Activated naive CD8-positive, alpha-beta T cell treated with anti-CD3 and anti-CD28 coated beads, Interleukin-2, amount 50 U/mL, for 24 hours (primary cell): ENCODE results near the gene RANBP3.
A peak's percentile ranks its signal among the peaks of the same experiment; 100 is the strongest.
"Not testable (repeated sequence)": the region's sequence is repeated elsewhere in the genome, so short reads cannot be mapped to it uniquely, and the experiment has no call there.

Experiments used
- ATAC-seq: fragments of 150-1000 bp; cut with Tn5 transposase; one replicate; pipeline ENCODE4 v1.10.0; 2021
- DNase-seq: peaks from one replicate; pipeline ENCODE4 v3.0.0; 2021
- H3K27ac Mint-ChIP-seq: one replicate; pipeline ENCODE4 v1.8.0; 2021; ENCODE audit warnings: mild to moderate bottlenecking, mixed read lengths
- H3K27me3 Mint-ChIP-seq: one replicate; pipeline ENCODE4 v1.8.0; 2021; ENCODE audit warnings: mixed read lengths
- H3K36me3 Mint-ChIP-seq: one replicate; pipeline ENCODE4 v1.8.0; 2021; ENCODE audit warnings: low read depth, mixed read lengths
- H3K4me1 Mint-ChIP-seq: one replicate; pipeline ENCODE4 v1.8.0; 2021; ENCODE audit warnings: mixed read lengths
- H3K4me3 Mint-ChIP-seq: one replicate; pipeline ENCODE4 v1.8.0; 2021; ENCODE audit warnings: mild to moderate bottlenecking, moderate library complexity, mixed read lengths
- H3K9me3 Mint-ChIP-seq: one replicate; pipeline ENCODE4 v1.8.0; 2021; ENCODE audit warnings: mixed read lengths

Gene RANBP3, protein sequence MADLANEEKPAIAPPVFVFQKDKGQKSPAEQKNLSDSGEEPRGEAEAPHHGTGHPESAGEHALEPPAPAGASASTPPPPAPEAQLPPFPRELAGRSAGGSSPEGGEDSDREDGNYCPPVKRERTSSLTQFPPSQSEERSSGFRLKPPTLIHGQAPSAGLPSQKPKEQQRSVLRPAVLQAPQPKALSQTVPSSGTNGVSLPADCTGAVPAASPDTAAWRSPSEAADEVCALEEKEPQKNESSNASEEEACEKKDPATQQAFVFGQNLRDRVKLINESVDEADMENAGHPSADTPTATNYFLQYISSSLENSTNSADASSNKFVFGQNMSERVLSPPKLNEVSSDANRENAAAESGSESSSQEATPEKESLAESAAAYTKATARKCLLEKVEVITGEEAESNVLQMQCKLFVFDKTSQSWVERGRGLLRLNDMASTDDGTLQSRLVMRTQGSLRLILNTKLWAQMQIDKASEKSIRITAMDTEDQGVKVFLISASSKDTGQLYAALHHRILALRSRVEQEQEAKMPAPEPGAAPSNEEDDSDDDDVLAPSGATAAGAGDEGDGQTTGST

DNA sequence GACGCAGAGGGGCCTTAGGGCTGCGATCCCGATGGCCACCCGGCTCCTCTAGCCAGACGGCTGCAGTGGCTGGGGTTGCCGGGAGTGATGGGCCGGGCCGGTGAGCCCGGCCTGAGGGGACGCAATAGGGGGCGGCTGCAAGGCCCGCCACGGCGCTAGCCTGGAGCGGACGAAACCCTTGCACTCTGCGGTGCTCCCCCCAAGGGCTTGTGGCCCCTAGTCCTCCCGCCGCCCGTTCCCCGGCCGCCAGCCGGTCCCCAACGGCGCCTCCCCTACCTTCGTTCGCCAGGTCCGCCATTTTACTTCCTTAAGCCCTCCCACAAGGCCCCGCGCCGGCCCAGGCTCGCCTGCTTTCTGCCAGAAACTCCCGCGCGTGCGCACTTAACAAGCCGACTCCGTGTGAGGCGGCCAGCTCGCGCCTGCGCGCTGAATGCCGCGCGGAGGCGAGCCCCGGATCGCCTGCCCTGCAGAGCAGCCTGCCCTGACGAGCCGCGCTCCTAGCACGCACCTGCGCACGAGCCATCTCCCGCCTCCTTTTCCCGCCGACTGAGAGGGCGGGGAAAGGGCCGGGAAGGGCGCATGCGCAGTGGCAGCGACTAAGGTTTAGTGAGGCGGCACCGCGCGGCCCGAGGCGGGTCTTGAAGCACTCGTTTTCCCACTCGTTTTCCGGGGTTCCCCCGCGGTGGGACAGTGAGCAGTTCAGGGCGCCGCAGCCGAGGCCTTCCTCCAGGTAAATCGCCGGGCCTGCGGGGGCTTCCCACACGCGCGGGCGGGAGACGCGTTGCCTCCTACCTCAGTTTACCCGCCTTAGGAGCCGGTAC lies at the start of gene RANBP3:
Gene RANBP3, minus strand, starts transcription at position 356 of the 821 bp plus-strand sequence. Its CDS starts 58 bp downstream, at position 298.
- H3K9me3 Mint-ChIP-seq: no peaks in the 10 kb centered on the region
- ATAC-seq: peak; percentile 89
- H3K27ac Mint-ChIP-seq: peak within 1 kb of the TSS; percentile 96
- H3K4me1 Mint-ChIP-seq: peaks cover 67% of the 10 kb centered on the region
- H3K4me3 Mint-ChIP-seq: peak within 1 kb of the TSS; percentile 97
- H3K36me3 Mint-ChIP-seq: peaks cover 26% of the 10 kb centered on the region
- H3K27me3 Mint-ChIP-seq: peaks cover 2% of the 10 kb centered on the region
- peak; percentile 97 for DNase-seq

DNA sequence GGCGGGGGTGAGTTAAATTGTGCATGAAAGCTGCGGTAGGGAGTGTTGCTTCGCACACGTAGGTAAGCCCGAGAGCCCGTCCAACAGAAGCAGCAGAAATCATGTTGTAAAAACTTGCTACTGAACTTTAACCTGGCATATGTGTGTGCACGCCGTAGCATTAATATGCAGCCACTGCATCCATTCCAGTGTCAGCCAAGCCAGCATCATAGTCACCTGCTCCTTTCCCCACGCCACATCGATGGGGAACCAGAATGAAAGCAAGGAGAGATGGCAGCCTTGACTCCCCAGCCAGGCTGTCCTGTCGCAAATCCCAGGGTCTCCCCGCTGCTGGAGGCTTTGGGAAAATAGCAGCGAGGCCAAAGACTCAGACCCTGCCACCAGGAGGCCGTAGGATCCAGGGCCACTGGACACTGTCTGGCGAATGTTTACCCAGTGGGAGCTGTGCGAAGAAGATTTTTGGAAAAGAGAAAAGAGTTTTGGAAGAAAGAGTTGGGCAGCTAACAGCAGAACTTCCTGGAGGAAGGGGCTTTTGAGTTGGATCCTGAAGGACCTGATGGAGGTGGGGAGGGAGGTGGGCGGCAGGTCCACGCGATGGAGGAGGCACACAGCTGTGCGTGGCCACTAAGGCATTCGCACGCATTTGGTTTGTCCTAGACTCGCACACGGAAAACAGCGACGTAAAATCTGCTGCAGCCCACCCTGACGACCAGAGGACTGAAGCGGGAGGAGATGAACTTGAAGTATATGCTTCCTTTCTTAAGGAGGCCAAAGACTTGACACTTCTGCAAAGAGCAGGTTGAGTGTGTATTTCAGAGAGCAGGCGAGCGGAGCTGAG lies 48.7 kb upstream of the RANBP3 start:
- no peaks in the 10 kb centered on the region for H3K27me3 Mint-ChIP-seq
- peaks cover 8% of the 10 kb centered on the region for H3K4me1 Mint-ChIP-seq
- no peak overlapping the region for H3K4me3 Mint-ChIP-seq
- no peaks in the 10 kb centered on the region for H3K9me3 Mint-ChIP-seq
- H3K27ac Mint-ChIP-seq: no peak overlapping the region
- H3K36me3 Mint-ChIP-seq: no peaks in the 10 kb centered on the region
- DNase-seq (no peak), ATAC-seq (no peak)

DNA sequence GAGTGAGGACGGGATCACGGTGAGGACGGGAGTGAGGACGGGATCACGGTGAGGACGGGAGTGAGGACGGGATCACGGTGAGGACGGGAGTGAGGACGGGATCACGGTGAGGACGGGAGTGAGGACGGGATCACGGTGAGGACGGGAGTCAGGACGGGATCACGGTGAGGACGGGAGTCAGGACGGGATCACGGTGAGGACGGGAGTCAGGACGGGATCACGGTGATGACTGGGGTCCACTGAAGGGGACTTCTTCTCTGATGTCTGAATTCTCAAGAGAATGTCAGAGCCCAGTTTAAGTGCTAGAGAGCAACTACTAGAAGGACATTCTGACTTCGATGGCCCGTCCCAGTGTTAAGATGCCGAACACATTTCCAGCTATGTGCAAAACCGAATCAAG lies 46.8 kb upstream of the RANBP3 start:
- H3K4me3 Mint-ChIP-seq, H3K4me1 Mint-ChIP-seq, H3K27me3 Mint-ChIP-seq: not testable (repeated sequence)

DNA sequence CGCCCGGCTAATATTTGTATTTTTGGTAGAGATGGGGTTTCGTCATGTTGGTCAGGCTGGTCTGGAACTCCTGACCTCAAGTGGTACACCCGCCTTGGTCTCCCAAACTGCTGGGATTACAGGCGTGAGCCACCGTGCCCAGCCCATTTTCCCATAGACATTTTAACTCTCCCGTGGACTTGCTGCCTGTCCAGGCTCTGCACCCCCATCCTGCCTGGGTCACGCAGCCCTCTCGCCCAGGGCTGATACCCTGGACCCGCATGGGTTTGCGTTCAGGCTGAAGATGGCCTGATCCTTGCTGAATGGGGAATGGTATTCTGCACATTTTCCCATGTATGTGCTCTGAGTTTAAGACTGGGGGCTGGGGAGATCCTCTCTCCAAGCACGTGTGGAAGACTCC lies 46.0 kb upstream of the RANBP3 start:
- Mint-ChIP-seq H3K36me3 (no peaks in the 10 kb centered on the region), H3K9me3 (no peaks in the 10 kb centered on the region), H3K4me3 (no peak overlapping the region), H3K27me3 (peaks cover 2% of the 10 kb centered on the region), H3K4me1 (peaks cover 1% of the 10 kb centered on the region), H3K27ac (no peak overlapping the region)
- DNase-seq (no peak), ATAC-seq (no peak)

More for the DNA sequence above, 46.8 kb upstream of the RANBP3 start:
- not testable (repeated sequence) for H3K36me3 Mint-ChIP-seq, H3K9me3 Mint-ChIP-seq, DNase-seq, H3K27ac Mint-ChIP-seq, ATAC-seq

DNA sequence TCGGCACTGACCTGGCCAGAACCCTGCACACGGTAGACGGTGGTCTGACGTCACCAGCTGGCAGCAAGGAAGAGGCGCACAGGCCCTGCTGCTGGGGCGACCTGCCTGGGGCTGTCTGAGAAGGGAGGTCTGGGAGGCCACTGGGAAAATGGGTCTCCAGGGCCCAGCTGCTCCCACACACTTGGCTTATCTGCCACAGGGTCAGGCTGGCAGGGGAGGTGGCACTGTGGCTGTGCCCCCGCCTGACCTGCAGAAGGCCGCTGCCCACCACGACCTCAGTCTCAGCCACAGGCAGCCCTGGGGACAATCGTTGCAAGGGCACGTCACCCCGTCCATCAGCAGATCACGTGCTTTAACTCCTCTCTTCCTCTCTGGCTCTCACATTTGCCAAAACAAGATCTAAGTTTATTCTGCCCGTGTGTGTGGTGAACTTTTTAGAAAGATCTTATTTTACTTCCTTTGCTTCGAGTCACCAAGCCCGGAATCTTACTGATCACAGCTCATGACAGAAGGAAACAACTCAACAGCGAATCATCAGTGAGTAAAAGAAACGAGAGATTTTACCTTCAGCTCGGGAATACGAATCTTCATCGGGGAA lies 45.2 kb upstream of the RANBP3 start:
- DNase-seq (no peak), ATAC-seq (no peak)
- Mint-ChIP-seq H3K27me3 (peaks cover 2% of the 10 kb centered on the region), H3K4me1 (peaks cover 1% of the 10 kb centered on the region), H3K4me3 (no peak overlapping the region), H3K27ac (no peak overlapping the region), H3K9me3 (no peaks in the 10 kb centered on the region), H3K36me3 (no peaks in the 10 kb centered on the region)

DNA sequence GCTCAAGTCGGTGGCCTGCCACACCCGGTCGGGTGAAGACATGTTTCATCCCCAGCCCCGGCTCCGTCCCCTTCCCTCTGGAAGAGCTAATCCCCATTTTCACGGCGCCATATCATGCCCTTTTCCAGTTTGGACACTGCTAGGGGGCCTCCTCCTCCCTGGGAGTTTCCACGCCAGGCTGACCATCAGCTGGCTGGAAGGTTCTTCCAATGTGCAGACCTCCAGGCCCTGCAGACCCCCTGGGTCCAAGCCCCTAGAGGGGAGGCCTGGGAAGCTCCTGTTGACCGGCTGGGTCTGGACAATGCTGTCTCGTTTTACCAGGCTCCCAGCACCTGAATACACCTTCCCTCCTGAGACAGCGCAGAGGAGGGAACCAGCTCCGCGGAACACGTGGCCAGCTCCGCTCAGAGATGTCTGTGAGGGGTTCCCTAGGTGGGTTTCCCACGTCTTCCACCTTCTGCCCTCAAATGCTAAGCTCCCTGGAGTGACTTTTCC lies 44.7 kb upstream of the RANBP3 start:
- H3K9me3 Mint-ChIP-seq: no peaks in the 10 kb centered on the region
- peaks cover 2% of the 10 kb centered on the region for H3K27me3 Mint-ChIP-seq
- H3K4me3 Mint-ChIP-seq: no peak overlapping the region
- no peaks in the 10 kb centered on the region for H3K36me3 Mint-ChIP-seq
- H3K27ac Mint-ChIP-seq: no peak overlapping the region
- DNase-seq (no peak), ATAC-seq (no peak)
- peaks cover 1% of the 10 kb centered on the region for H3K4me1 Mint-ChIP-seq

DNA sequence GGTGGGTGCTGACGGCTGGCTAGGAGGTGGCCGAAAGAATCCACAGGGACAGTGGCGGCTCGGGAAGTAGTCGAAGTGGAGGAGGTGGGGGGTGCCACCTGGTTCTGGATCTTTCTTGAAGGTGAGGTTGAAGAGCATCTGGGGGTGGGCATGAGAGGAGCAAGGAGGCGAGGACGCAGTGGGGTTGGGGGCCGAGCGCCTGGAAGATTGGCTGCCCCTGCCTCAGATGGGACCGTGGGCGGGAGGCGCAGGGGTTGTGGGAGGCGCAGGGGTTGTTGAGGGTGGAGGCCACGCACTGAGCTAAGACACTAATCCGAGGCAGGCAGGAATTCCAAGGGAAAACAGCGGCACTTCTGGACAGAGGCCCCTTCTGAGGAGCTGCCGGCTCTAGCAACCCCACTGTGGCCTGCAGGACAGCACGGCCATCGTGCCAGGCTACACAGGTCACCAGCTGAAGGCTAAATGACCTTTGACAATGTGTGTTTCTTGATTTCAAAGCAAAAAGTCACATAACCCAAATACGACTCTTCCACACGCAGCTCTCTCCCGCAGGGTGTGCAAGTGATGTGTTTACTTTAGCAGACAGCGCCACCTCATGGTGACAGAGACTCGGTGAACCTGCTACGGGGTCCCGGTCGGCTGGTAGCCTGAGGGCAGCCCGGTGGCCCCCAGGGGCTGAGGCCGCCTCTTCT lies 44.1 kb upstream of the RANBP3 start:
- Mint-ChIP-seq H3K4me3 (no peak overlapping the region), H3K4me1 (peaks cover 1% of the 10 kb centered on the region), H3K27ac (no peak overlapping the region), H3K36me3 (no peaks in the 10 kb centered on the region), H3K27me3 (peaks cover 2% of the 10 kb centered on the region), H3K9me3 (no peaks in the 10 kb centered on the region)
- ATAC-seq (peak; percentile 92), DNase-seq (peak; percentile 83)

DNA sequence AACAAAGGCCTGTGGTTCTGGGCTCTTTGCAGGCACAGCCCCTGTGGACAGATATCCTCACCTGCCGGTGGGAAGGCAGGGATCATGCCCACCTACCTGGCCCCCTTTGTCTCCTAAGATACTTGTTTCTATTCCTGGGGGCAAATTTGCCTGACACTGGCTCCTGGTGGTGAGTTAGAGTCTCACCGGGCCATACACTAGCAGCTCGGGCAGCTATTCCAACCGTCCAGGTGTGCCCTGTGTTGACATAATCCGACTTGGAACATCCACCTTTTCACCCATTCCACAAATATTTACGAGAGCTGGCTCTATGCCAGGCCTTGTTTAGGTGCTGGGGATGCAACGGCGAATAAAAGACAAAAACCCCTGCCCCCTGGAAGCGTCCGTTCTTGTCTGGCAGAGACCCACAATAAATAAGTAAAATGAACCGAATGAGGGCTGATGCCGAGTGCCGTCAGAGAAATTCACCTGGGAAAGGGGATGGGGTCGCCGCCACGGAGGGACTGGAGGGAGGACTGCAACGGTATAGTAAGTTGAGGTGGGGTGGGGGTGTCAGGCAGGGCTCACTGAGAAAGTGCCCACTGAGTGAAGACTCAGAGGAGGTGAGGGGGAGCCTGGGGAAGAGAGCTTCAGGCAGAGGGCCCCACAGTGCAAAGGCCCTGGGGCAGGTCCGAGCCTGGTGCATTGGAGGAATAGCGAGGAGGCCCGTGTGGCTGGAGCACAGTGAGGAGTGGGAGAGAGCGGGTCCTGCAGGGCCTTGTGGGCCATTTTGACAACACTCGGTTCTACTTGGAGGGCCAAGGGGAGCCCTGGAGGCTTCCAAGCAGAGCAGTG lies 43.2 kb upstream of the RANBP3 start:
- H3K4me1 Mint-ChIP-seq: peaks cover 1% of the 10 kb centered on the region
- H3K27ac Mint-ChIP-seq: no peak overlapping the region
- no peaks in the 10 kb centered on the region for H3K36me3 Mint-ChIP-seq
- H3K9me3 Mint-ChIP-seq: no peaks in the 10 kb centered on the region
- H3K27me3 Mint-ChIP-seq: peaks cover 2% of the 10 kb centered on the region
- ATAC-seq (no peak), DNase-seq (no peak)
- no peak overlapping the region for H3K4me3 Mint-ChIP-seq

DNA sequence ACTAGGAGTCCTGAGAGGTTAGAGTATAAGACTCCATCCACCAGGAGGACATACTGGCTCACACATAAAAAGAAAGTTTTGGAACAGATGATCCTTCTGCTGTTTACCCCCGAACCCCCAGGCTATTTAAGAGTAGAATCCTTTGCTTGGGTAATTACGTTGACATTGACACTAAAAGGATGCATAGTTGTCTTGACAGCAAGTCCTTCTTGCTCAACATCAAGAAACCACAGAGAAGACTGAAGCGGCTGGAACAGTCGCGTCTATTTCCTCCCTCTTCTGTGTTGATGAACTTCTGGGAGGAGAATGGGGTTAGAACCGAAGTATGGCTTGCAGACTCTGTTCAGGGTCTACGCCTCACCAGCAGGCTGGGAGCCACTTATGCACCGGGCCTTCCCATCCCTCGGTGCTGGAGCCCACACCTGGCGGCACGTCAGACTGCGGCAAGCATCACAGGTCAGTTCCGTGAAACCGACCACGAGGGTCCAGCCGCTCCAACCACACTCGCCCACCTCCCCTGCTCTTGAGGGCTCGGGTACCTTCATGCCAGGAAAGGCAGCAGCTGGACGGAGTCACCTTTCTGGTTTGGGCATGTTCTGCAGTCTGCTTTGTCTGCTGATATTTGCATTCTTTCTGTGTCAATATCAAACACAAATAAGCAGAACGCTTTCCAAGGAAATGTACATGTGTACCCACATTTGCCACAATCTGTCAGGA lies 42.4 kb upstream of the RANBP3 start:
- Mint-ChIP-seq H3K36me3 (no peaks in the 10 kb centered on the region), H3K27me3 (peaks cover 2% of the 10 kb centered on the region), H3K9me3 (no peaks in the 10 kb centered on the region), H3K4me3 (no peak overlapping the region), H3K27ac (no peak overlapping the region), H3K4me1 (peaks cover 1% of the 10 kb centered on the region)
- no peak for DNase-seq
- no peak for ATAC-seq

DNA sequence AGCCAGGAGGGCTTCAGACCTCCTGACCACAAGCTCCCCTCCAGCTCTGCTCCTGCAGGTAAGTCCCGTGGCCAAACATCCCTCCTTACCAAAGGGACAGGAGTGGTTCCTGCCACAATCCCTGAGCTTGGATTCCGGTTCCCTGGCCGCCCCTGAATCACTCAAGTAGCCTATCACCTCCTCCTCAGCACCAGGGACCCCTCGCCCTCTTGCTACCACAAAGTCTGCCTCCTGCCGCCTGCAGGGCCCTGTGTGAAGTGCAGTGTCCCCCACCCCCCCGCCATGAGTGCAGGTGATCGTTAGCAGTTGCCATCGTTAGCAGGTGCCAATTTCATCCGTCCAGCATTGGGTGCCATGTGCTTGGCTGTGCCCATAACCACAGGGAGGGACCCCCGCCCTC lies 40.8 kb upstream of the RANBP3 start:
- H3K9me3 Mint-ChIP-seq: no peaks in the 10 kb centered on the region
- H3K27ac Mint-ChIP-seq: no peak overlapping the region
- H3K4me1 Mint-ChIP-seq: peaks cover 1% of the 10 kb centered on the region
- peaks cover 2% of the 10 kb centered on the region for H3K27me3 Mint-ChIP-seq
- no peaks in the 10 kb centered on the region for H3K36me3 Mint-ChIP-seq
- peak; percentile 6 for DNase-seq
- ATAC-seq: no peak
- no peak overlapping the region for H3K4me3 Mint-ChIP-seq

DNA sequence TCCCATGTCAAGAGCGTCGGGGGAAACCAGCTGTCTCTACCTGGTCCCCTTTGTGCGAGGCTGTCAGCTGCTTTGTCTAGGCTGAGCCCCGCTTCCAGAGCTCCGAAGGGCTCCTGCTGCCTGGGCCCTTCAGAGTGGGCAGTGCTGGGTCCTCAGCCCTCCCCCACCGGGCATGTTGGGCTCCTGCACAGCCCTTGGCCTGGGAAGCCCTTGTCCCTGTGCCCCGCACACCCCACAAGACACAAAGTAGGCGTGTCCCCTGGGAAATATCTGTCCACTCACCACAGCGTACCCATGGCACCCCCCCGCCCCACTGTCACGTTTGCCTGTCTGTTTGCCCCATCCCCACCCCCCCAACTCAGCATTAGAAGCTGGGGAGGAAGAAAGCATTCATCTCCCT lies 39.6 kb upstream of the RANBP3 start:
- Mint-ChIP-seq H3K4me3 (no peak overlapping the region), H3K4me1 (peaks cover 1% of the 10 kb centered on the region)

DNA sequence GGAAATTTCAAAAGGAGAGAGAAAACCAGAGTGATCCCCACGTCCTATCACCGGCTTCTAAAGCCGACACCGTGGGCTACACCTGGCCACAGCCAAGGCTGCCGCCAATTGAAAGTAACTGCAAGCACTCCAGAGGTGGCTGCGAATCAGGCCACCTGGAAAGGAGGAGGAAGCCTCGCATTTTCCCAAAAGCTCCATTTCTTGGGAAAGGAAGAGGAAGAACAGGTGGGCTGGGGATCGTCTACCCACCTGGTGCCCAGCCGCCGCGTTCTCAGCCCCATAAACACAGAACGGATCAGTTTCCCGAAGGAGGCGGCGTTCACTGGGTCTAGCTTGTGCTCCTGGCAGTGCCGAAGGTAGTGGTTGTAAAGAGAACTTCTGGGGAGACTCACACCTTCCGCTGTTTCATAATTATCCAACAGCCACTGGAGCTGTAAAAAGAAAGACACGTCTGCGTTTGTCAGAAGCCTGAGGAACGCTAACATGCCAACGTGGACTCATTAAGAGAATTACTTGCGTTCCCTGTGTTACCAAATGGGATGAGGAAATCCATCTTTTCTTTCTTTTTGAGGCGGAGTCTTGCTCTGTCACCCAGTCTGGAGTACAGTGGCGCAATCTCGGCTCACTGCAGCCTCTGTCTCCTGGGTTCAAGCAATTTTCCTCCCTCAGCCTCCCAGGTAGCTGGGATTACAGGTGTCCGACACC lies 38.1 kb upstream of the RANBP3 start:
- Mint-ChIP-seq H3K4me1 (peaks cover 1% of the 10 kb centered on the region), H3K36me3 (no peaks in the 10 kb centered on the region), H3K4me3 (no peak overlapping the region), H3K27me3 (no peaks in the 10 kb centered on the region), H3K9me3 (no peaks in the 10 kb centered on the region), H3K27ac (no peak overlapping the region)
- ATAC-seq (no peak), DNase-seq (no peak)

More for the DNA sequence above, 39.6 kb upstream of the RANBP3 start:
- Mint-ChIP-seq H3K9me3 (no peaks in the 10 kb centered on the region), H3K36me3 (no peaks in the 10 kb centered on the region), H3K27me3 (peaks cover 2% of the 10 kb centered on the region), H3K27ac (no peak overlapping the region)
- no peak for DNase-seq
- ATAC-seq: no peak
